GDM1 (cell line): ENCODE data around the gene APBA2.
"Not testable (repeated sequence)": the region's sequence is repeated elsewhere in the genome, so short reads cannot be mapped to it uniquely, and the experiment has no call there.

Experiments used
- DNase-seq: peaks from one replicate; lab custom pipeline; 2025; lab: John Stamatoyannopoulos, UW

Gene APBA2

GRCh38 chr15:29037997-29038705, 152.4 kb downstream of the APBA2 start:
- no peak for DNase-seq

- no peak for DNase-seq
Measured at GRCh38 chr15:29039466-29040369, 153.9 kb downstream of the APBA2 start.

GRCh38 chr15:29040370-29040751, 154.6 kb downstream of the APBA2 start:
- DNase-seq, result no peak

GRCh38 chr15:29043736-29044502, 158.1 kb downstream of the APBA2 start:
- DNase-seq, result no peak

GRCh38 chr15:29044503-29044901, 158.7 kb downstream of the APBA2 start:
- DNase-seq, result no peak

GRCh38 chr15:29045161-29045560, 159.4 kb downstream of the APBA2 start:
- DNase-seq, result not testable (repeated sequence)

GRCh38 chr15:29045717-29046116, 159.9 kb downstream of the APBA2 start:
- no peak for DNase-seq

- DNase-seq, result no peak
Measured at GRCh38 chr15:29046281-29046810, 160.6 kb downstream of the APBA2 start.

GRCh38 chr15:29046977-29047376, 161.2 kb downstream of the APBA2 start:
- no peak for DNase-seq

GRCh38 chr15:29048011-29048410, 162.2 kb downstream of the APBA2 start:
- DNase-seq, result no peak

- no peak for DNase-seq
Measured at GRCh38 chr15:29050870-29051269, 165.1 kb downstream of the APBA2 start.

GRCh38 chr15:29051422-29051821, 165.6 kb downstream of the APBA2 start:
- no peak for DNase-seq

- no peak for DNase-seq
Measured at GRCh38 chr15:29053006-29053405, 167.2 kb downstream of the APBA2 start.

- DNase-seq, result no peak
Measured at GRCh38 chr15:29053661-29054131, 167.9 kb downstream of the APBA2 start.

GRCh38 chr15:29054171-29055045, 168.6 kb downstream of the APBA2 start:
- DNase-seq, result no peak

- no peak for DNase-seq
Measured at GRCh38 chr15:29055876-29056275, 170.1 kb downstream of the APBA2 start.

GRCh38 chr15:29056839-29057450, 171.2 kb downstream of the APBA2 start:
- DNase-seq, result no peak

- DNase-seq, result no peak
Measured at GRCh38 chr15:29057856-29058255, 172.1 kb downstream of the APBA2 start.

GRCh38 chr15:29058903-29059539, 173.2 kb downstream of the APBA2 start:
- no peak for DNase-seq
